IPS-20b (cell line): ENCODE measurements around the gene RNF183.
"Not testable (repeated sequence)": the region's sequence is repeated elsewhere in the genome, so short reads cannot be mapped to it uniquely, and the experiment has no call there.

Experiments used
- H3K27ac ChIP-seq: one replicate; pipeline ENCODE4 v1.5.1; 2013; ENCODE audit warnings: low read length
- H3K27me3 ChIP-seq: 2 replicates; pipeline ENCODE4 v1.6.1; 2013; ENCODE audit warnings: mild to moderate bottlenecking, low read length, inconsistent platforms; ENCODE audit not compliant: insufficient read depth
- H3K36me3 ChIP-seq: 2 replicates; pipeline ENCODE4 v1.6.1; 2013; ENCODE audit warnings: low read depth, mild to moderate bottlenecking, inconsistent platforms, low read length, moderate library complexity; ENCODE audit not compliant: insufficient read depth
- H3K4me1 ChIP-seq: 2 replicates; pipeline ENCODE4 v1.6.1; 2013; ENCODE audit warnings: mild to moderate bottlenecking, control low read depth, inconsistent platforms, low read length, moderate library complexity; ENCODE audit not compliant: insufficient read depth
- H3K4me3 ChIP-seq: 2 replicates; pipeline ENCODE4 v1.5.1; 2013; ENCODE audit warnings: mild to moderate bottlenecking, low read length, inconsistent platforms
- H3K9ac ChIP-seq: 2 replicates; pipeline ENCODE4 v1.6.1; 2013; ENCODE audit warnings: low read depth, mild to moderate bottlenecking, inconsistent platforms, low read length, moderate library complexity
- H3K9me3 ChIP-seq: 2 replicates; pipeline ENCODE4 v1.6.1; 2013; ENCODE audit warnings: mild to moderate bottlenecking, low read depth, low read length, inconsistent platforms; ENCODE audit not compliant: insufficient read depth

RNF183 gene

GRCh38 chr9:113296796-113297558, 6.2 kb downstream of the RNF183 start:
- H3K4me1 ChIP-seq: no peaks in the 10 kb centered on the region
- H3K27ac ChIP-seq: no peak overlapping the region
- no peaks in the 10 kb centered on the region for H3K27me3 ChIP-seq

DNA sequence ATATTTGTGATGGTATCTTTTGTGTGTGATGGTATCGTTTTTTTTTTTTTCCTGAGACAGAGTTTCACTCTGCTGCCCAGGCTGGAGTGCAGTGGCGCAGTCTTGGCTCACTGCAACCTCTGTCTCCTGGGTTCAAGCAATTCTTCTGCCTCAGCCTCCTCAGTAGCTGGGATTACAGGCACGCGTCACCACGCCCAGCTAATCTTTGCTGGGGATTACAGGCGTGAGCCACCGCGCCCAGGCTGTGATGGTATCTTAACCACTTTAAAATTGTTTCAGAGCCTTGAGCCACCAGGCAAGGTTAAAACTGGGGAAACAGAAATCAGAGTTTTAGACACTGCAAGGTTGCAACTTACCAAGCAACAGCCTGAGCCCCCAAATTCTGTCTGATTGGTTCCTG, 6.9 kb downstream of the RNF183 start:
- H3K9me3 ChIP-seq, H3K4me3 ChIP-seq, H3K27me3 ChIP-seq, H3K27ac ChIP-seq, H3K4me1 ChIP-seq, H3K9ac ChIP-seq: not testable (repeated sequence)
- H3K36me3 ChIP-seq: peaks cover 30% of the 10 kb centered on the region

More at GRCh38 chr9:113296796-113297558, 6.2 kb downstream of the RNF183 start:
- Histone ChIP-seq H3K36me3 (peaks cover 22% of the 10 kb centered on the region), H3K4me3 (no peak overlapping the region), H3K9me3 (no peaks in the 10 kb centered on the region), H3K9ac (no peak overlapping the region)

DNA sequence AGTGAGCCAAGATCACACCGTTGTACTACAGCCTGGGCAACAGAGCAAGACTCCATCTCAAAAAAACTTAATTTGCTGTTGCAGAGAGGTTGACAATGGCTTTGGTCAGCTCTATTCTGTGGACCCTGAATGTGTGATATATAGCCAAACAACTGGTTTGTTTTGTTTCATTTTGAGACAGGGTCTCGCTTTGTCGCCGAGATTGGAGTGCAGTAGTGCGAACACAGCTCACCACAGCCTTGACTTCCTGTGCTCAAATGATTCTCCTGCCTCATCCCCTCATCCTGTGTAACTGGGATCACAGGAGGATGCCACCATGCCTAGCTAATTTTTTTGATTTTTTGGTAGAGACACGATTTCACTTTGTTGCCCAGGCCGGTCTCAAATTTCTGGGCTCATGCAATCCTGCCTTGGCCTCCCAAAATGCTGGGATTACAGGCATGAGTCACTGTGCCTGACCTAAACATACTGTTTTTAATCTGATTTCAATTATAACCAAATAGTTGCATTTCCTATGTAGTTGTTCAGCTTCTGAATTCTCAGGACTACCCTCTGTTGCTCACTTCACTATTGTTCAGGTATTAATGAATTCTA, 9.8 kb downstream of the RNF183 start:
- Histone ChIP-seq H3K4me3 (no peak overlapping the region), H3K27me3 (no peaks in the 10 kb centered on the region), H3K9ac (no peak overlapping the region), H3K36me3 (peaks cover 58% of the 10 kb centered on the region), H3K4me1 (no peaks in the 10 kb centered on the region), H3K9me3 (no peaks in the 10 kb centered on the region), H3K27ac (no peak overlapping the region)

GRCh38 chr9:113290052-113290607, 13.0 kb downstream of the RNF183 start:
- Histone ChIP-seq H3K4me3 (no peak overlapping the region), H3K9me3 (no peaks in the 10 kb centered on the region), H3K36me3 (peaks cover 88% of the 10 kb centered on the region), H3K4me1 (no peaks in the 10 kb centered on the region), H3K27me3 (no peaks in the 10 kb centered on the region), H3K27ac (no peak overlapping the region), H3K9ac (no peak overlapping the region)

DNA sequence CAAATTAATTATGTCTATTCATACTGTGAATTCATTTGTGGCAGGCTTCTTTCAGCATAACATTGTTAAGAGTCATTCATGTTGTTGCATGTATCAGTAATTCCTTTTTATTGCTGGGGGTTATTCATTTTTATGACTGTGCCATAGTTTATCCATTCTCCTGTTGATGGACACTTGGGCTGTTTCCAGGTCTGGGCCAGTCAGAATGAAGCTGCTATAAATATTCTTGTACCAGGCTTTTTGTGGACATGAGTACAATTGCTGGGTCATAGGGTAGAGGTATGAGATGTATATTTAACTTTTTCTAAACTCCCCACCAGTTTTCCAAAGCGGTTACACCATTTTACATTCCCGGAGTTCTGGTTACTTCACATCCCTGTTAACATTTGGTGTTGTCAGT, 14.1 kb downstream of the RNF183 start:
- Histone ChIP-seq H3K27me3 (no peaks in the 10 kb centered on the region), H3K9me3 (no peaks in the 10 kb centered on the region), H3K4me3 (no peak overlapping the region), H3K36me3 (peaks cover 97% of the 10 kb centered on the region), H3K4me1 (no peaks in the 10 kb centered on the region), H3K9ac (no peak overlapping the region), H3K27ac (no peak overlapping the region)

- no peaks in the 10 kb centered on the region for H3K9me3 ChIP-seq
- H3K9ac ChIP-seq: no peak overlapping the region
- no peak overlapping the region for H3K27ac ChIP-seq
- no peaks in the 10 kb centered on the region for H3K4me1 ChIP-seq
- H3K36me3 ChIP-seq: peaks cover 90% of the 10 kb centered on the region
- no peaks in the 10 kb centered on the region for H3K27me3 ChIP-seq
- no peak overlapping the region for H3K4me3 ChIP-seq
Observed at GRCh38 chr9:113281356-113281755, 21.8 kb downstream of the RNF183 start.

- Histone ChIP-seq H3K36me3 (peaks cover 68% of the 10 kb centered on the region), H3K27ac (no peak overlapping the region)
Observed at GRCh38 chr9:113278840-113279239, 24.3 kb downstream of the RNF183 start.

DNA sequence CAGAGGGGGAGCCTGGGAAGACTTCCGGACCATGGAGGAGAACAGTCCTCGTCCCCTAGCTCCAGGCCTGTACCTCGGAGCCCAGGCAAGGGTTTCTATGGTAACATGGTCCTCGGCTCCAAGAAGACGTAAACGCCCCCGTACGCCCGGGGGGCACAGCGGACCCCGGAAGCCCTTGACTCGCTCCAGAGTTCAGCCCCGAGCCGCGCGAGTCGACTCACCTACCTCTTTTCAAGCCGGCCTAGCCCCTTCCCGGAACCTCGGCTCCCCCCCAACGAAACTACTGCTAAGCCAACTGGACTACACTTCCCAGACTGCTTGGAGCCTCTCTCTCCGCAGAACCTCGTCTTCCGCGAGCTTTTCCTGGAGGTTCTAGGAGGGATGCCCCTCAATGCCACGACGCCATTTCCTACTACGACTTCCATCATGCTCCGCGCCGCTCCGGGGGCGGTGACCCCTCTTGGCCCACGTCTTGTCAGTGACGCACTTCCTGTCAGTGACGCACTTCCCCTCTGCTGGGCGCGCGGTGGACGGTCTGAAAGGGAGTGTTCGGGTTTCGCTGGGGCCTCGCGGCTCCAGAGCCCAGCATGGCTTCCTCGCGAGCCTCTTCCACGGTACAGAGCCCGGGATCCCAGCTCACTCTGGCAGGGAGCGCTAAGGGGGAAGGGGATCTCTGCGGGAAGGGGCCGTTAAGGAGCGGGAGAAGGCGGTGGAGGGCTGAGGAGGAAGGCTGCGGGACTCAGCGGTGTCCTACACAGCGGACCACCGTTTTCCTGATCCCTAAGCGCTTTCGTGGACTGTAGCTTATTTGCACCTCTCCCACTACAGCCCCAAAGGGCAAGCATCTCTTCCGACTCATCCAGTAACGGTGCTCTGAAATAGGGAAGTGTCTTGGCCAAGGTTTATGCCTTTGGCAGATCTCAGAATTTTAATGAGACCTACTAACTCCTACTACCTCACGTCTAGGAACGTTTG, 27.7 kb downstream of the RNF183 start, which contains the start of the genes CDC26 and PRPF4:
CDC26 (minus strand) TSS at position 416 of the 975 bp plus-strand sequence. CDS start 3,065 bp downstream, outside the sequence.
PRPF4 (plus strand) TSS at position 502 of the 975 bp plus-strand sequence; CDS start at position 588, 86 bp downstream.
- Histone ChIP-seq H3K36me3 (peaks cover 63% of the 10 kb centered on the region), H3K9me3 (no peaks in the 10 kb centered on the region)

More at GRCh38 chr9:113278840-113279239, 24.3 kb downstream of the RNF183 start:
- Histone ChIP-seq H3K9ac (no peak overlapping the region), H3K9me3 (no peaks in the 10 kb centered on the region), H3K4me1 (peaks cover 3% of the 10 kb centered on the region; the same call in 1 of the 2 replicates), H3K27me3 (no peaks in the 10 kb centered on the region), H3K4me3 (no peak overlapping the region)

DNA sequence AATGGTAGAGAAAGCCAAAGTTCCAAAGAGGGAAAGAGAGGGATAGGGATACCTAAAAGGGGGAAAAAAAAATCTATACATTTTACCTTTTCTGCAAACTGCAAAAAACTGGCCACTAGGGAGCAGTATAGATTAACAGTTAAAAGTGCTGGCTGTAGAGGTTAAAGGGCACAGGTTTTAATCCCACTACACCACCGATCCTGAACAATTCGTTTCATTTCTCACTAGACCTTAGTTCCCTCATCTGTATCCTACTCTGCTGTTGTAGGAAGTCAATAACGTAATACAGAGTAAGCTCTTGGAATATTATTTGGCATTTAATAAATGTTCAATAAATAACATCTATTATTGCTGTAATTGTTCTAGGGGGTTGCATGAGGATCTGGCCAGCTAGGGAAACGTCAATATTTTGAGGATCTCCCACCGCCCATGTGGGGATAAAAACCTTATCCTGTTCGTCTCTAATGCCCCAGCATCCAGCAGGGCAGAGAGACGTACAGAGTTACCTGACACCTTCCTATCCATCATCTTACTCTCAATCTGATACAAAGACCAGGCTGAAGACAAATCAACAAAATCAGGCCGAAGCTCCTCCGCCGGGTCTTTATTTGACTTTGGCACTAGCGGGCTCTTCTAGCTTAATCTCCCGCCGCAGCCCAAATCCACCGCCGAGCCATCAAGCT, 28.6 kb downstream of the RNF183 start:
- peaks cover 3% of the 10 kb centered on the region; the same call in 1 of the 2 replicates for H3K4me1 ChIP-seq
- H3K9ac ChIP-seq: peak overlapping the region; percentile 98; the same call in 1 of the 2 replicates
- H3K27me3 ChIP-seq: no peaks in the 10 kb centered on the region
- H3K27ac ChIP-seq: no peak overlapping the region
- H3K4me3 ChIP-seq: peak overlapping the region; percentile 97
- no peaks in the 10 kb centered on the region for H3K9me3 ChIP-seq
- H3K36me3 ChIP-seq: peaks cover 63% of the 10 kb centered on the region

More for the DNA sequence above, 27.7 kb downstream of the RNF183 start, which contains the start of the genes CDC26 and PRPF4:
- peaks cover 3% of the 10 kb centered on the region; the same call in 1 of the 2 replicates for H3K4me1 ChIP-seq
- peak within 1 kb of the TSS; percentile 98 for H3K9ac ChIP-seq
- H3K4me3 ChIP-seq: peak within 1 kb of the TSS; percentile 97
- peak within 1 kb of the TSS; percentile 95 for H3K27ac ChIP-seq
- H3K27me3 ChIP-seq: no peaks in the 10 kb centered on the region

DNA sequence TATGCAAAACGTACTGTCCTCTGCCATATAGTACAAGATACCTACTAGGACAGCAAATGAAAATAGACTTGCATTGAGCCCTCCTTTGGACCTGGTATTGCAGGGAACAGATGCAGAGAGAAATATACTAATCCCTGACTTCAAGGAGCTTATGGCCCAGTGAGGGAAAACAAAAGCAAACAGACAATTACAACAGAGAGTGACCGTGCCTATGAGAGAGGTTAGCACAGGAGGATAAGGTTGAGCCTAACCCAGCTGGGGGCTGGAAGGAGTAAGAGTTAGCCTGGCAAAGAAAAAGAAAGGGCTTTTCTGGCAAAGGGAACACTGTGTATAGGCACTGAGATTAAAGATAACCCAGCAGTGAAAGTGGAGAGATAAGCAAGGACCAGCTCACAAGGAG, 33.3 kb downstream of the RNF183 start:
- no peaks in the 10 kb centered on the region; the same call in 1 of the 2 replicates for H3K4me1 ChIP-seq

More for the DNA sequence above, 33.3 kb downstream of the RNF183 start:
- peaks cover 55% of the 10 kb centered on the region for H3K36me3 ChIP-seq
- no peak overlapping the region for H3K9ac ChIP-seq
- H3K27ac ChIP-seq: no peak overlapping the region
- H3K27me3 ChIP-seq: no peaks in the 10 kb centered on the region
- no peak overlapping the region for H3K4me3 ChIP-seq
- H3K9me3 ChIP-seq: no peaks in the 10 kb centered on the region
